Activated gamma-delta T cell treated with Interleukin-2 at 50 U/mL for 16 hours (primary cell): ENCODE data around the gene CPA4.

Source experiments
- DNase-seq: peaks from one replicate; pipeline ENCODE4 v3.0.0-alpha.2; 2020

The CPA4 gene

GRCh38 chr7:130366564-130366963 lies 73.6 kb downstream of the CPA4 start:
- no peak for DNase-seq

- DNase-seq, result no peak
Measured at GRCh38 chr7:130367088-130367755, 74.3 kb downstream of the CPA4 start.

GRCh38 chr7:130367836-130368746 lies 75.1 kb downstream of the CPA4 start:
- no peak for DNase-seq

GRCh38 chr7:130369110-130369711 lies 76.2 kb downstream of the CPA4 start:
- DNase-seq, result no peak

- no peak for DNase-seq
Measured at GRCh38 chr7:130369831-130370550, 77.0 kb downstream of the CPA4 start.

- no peak for DNase-seq
Measured at GRCh38 chr7:130371046-130371445, 78.1 kb downstream of the CPA4 start.

GRCh38 chr7:130372402-130373165 lies 79.6 kb downstream of the CPA4 start:
- DNase-seq, result no peak
